ENCODE measurements around the gene CLDND1. TPM values are rescaled to one million over a fixed set of nuclear protein-coding genes. Genes with fewer than 3 reads are reported as not detected.

CLDND1 gene
- total RNA-seq, 6 donors from 2014 or later = 23.9 to 91.2 (median 70.1) TPM

DNA sequence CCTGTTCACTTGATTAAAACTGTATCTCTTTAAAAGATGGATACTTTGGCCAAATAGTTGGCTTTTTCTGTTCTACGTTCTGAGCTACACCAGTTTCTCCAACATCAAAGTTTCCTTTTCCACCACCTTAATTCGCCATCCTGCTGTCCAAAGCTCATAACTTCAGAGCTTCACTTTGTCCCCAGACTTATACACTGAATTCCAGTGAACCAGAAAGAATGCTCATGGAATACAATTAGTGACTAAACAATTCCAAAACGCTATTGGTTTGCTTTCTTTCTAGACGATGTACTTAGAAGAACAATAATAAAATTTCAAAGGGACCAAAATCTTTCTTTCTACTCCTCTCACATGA is 32.3 kb upstream of the CLDND1 start:
- ATAC-seq (ENCODE audit: low FRiP score in 2 of 2) (no peak), DNase-seq (no peak)
- 61 to 80% methylated on average over 4 of the region's 4 CpGs for WGBS, 2 donors
- no peak for TF ChIP-seq EP300 (IDR thresholded peaks at IDR 0.05)
- no peak for TF ChIP-seq POLR2A (IDR thresholded peaks at IDR 0.05)
- TF ChIP-seq, protein P1, sequence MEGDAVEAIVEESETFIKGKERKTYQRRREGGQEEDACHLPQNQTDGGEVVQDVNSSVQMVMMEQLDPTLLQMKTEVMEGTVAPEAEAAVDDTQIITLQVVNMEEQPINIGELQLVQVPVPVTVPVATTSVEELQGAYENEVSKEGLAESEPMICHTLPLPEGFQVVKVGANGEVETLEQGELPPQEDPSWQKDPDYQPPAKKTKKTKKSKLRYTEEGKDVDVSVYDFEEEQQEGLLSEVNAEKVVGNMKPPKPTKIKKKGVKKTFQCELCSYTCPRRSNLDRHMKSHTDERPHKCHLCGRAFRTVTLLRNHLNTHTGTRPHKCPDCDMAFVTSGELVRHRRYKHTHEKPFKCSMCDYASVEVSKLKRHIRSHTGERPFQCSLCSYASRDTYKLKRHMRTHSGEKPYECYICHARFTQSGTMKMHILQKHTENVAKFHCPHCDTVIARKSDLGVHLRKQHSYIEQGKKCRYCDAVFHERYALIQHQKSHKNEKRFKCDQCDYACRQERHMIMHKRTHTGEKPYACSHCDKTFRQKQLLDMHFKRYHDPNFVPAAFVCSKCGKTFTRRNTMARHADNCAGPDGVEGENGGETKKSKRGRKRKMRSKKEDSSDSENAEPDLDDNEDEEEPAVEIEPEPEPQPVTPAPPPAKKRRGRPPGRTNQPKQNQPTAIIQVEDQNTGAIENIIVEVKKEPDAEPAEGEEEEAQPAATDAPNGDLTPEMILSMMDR (IDR thresholded peaks at IDR 0.05) = no peak
- no peak for TF ChIP-seq POLR2AphosphoS5 (IDR thresholded peaks at IDR 0.05)
- no peaks in the 10 kb centered on the region for H3K9me3 ChIP-seq
- no peaks in the 10 kb centered on the region for H3K27me3 ChIP-seq
- no peak overlapping the region for H3K4me3 ChIP-seq
- peak overlapping the region in 1 of 4 donors; percentile 12 for H3K27ac ChIP-seq
- H3K4me1 ChIP-seq = no peaks in the 10 kb centered on the region
- no peaks in the 10 kb centered on the region for H3K36me3 ChIP-seq

DNA sequence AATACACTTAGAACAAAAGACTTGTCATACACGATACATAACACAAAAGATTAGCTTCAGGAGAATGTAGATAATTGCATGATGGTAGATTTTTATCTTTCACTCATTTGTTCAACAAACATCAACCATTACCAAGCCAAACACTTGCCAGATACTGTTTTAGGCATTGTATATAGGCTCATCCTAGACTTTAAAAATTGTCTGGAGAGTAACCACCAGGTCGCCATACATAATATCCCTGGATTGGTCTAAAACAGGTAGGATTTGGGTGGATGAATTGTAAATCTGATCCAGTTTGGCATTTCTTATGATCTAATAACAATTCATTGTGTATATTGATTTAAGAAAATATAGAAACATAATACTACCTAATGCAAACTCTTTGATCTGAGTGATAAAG is 31.9 kb upstream of the CLDND1 start:
- 79 to 93% methylated on average over 2 of the region's 2 CpGs for WGBS, 2 donors
- H3K9me3 ChIP-seq = no peaks in the 10 kb centered on the region

DNA sequence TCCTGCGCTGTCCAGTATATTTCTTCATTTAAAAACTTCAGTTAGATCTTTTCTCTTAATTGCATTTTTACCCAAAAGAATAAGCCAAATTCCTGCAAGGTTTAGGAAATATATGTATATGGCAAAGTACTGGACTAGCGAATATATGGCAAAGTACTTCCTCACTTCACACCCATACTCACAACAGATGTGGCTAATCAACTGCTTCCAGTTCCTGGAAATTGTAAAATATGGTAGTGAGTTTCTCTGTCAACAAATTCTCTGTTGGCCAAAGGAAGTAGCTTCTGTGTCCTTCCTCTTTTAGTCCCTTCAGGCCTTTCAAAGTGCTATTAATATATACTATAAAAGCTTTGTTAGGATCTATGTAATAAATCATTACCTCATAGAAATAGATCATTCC is 31.1 kb upstream of the CLDND1 start:
- ATAC-seq (ENCODE audit: low FRiP score in 2 of 2) (peak in 1 of 2 donors; percentile 62), DNase-seq (no peak)
- WGBS, 2 donors = 71 to 73% methylated on average over 2 of the region's 2 CpGs

More for the DNA sequence above, 31.9 kb upstream of the CLDND1 start:
- Histone ChIP-seq H3K4me1 (no peaks in the 10 kb centered on the region), H3K27me3 (no peaks in the 10 kb centered on the region), H3K36me3 (no peaks in the 10 kb centered on the region), H3K4me3 (no peak overlapping the region), H3K27ac (no peak overlapping the region)
- TF ChIP-seq POLR2AphosphoS5 (IDR thresholded peaks at IDR 0.05) (no peak), POLR2A (IDR thresholded peaks at IDR 0.05) (no peak), EP300 (IDR thresholded peaks at IDR 0.05) (no peak)
- TF ChIP-seq, protein P1 (IDR thresholded peaks at IDR 0.05) = no peak
- DNase-seq = no peak
- no peak for ATAC-seq (ENCODE audit: low FRiP score in 2 of 2)

DNA sequence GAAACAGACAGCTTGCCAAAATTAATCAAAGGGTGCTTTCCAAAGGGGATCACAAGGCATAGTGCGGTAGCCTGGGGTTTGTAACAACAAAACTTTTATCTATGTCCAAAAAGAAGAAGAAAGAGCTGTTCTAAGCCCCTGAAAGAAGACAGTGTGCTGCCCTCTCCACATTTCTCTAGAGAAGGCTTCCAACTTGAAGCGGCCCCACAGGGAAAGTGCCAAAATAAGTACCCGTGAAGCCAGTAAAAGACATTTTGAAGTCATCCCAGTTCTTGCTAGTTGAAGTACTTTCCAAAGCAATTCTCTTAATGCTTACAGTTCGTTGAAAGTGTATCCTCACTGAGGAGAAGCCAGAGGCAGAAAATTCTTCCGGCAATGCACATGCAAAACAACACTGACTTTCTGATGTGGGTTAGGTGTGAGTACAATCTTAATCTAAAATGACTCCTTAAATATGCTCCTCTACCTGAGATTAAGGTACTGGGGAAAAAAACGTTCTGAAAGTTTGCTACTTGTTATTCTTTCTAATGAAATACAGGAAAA is 30.4 kb upstream of the CLDND1 start:
- H3K9me3 ChIP-seq = no peaks in the 10 kb centered on the region
- WGBS, 2 donors = 69 to 81% methylated on average over 6 of the region's 6 CpGs
- no peak for ATAC-seq (ENCODE audit: low FRiP score in 2 of 2)
- no peaks in the 10 kb centered on the region for H3K27me3 ChIP-seq
- TF ChIP-seq POLR2AphosphoS5 (IDR thresholded peaks at IDR 0.05) (no peak), EP300 (IDR thresholded peaks at IDR 0.05) (no peak), POLR2A (IDR thresholded peaks at IDR 0.05) (no peak)
- TF ChIP-seq, protein P1 (IDR thresholded peaks at IDR 0.05) = no peak
- H3K4me1 ChIP-seq = no peaks in the 10 kb centered on the region
- DNase-seq = no peak
- no peak overlapping the region for H3K27ac ChIP-seq
- H3K36me3 ChIP-seq = no peaks in the 10 kb centered on the region
- no peak overlapping the region for H3K4me3 ChIP-seq

More for the DNA sequence above, 31.1 kb upstream of the CLDND1 start:
- no peak overlapping the region for H3K4me3 ChIP-seq
- H3K36me3 ChIP-seq = no peaks in the 10 kb centered on the region
- H3K4me1 ChIP-seq = no peaks in the 10 kb centered on the region
- H3K9me3 ChIP-seq = no peaks in the 10 kb centered on the region
- TF ChIP-seq POLR2AphosphoS5 (IDR thresholded peaks at IDR 0.05) = no peak
- TF ChIP-seq, protein P1 (IDR thresholded peaks at IDR 0.05) = no peak
- no peak for TF ChIP-seq EP300 (IDR thresholded peaks at IDR 0.05)
- TF ChIP-seq POLR2A (IDR thresholded peaks at IDR 0.05) = no peak
- H3K27me3 ChIP-seq = no peaks in the 10 kb centered on the region
- no peak overlapping the region for H3K27ac ChIP-seq

Data from upper lobe of left lung (tissue), 6 donors.